ENCODE data around the gene TNFRSF8.

- TF ChIP-seq ZNF354B (CRISPR knock-in tag; IDR thresholded peaks at IDR 0.05) = no peak
- no peak for TF ChIP-seq CHD4 (IDR thresholded peaks at IDR 0.05; ENCODE audit: borderline replicate concordance, low read length)
- TF ChIP-seq ZSCAN30 (CRISPR knock-in tag; IDR thresholded peaks at IDR 0.05) = no peak
- TF ChIP-seq, protein P1, sequence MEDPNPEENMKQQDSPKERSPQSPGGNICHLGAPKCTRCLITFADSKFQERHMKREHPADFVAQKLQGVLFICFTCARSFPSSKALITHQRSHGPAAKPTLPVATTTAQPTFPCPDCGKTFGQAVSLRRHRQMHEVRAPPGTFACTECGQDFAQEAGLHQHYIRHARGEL (CRISPR knock-in tag; IDR thresholded peaks at IDR 0.05) = no peak
- TF ChIP-seq ZNF12 (CRISPR knock-in tag; IDR thresholded peaks at IDR 0.05) = no peak
- no peak for TF ChIP-seq ZNF263 (CRISPR knock-in tag; IDR thresholded peaks at IDR 0.05)
Measured at GRCh38 chr1:12185036-12185917, 122.2 kb downstream of the TNFRSF8 start.
